ENCODE results near the gene MRPS30.

The MRPS30 gene

DNA sequence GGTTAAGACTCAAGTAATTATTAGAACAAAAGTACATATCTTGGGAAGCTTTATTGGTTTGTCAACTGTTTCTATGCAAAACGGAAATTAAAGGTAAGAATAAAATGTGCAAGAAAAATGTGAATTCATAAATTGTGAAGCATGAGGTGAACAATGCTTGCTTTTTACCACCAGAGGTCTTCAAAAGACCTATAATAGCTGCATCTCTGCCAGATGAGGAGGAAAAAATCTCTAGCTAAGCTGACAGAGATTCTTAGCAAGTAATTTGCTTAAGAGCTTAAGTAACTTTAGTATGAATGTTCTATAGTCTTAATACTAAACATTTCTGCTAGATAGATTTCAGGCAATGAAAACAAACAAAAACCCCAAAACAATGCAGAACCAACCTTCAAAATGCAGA lies 54.1 kb downstream of the MRPS30 start:
- Histone ChIP-seq H3K9me3 (ENCODE audit: low read length) (no peaks in the 10 kb centered on the region), H3K27me3 (ENCODE audit: control insufficient read depth in 1 of 2, insufficient read depth in 2 of 2, low read length in 2 of 2) (no peaks in the 10 kb centered on the region), H3K27ac (ENCODE audit: low read depth, low read length) (no peak overlapping the region), H3K36me3 (ENCODE audit: insufficient read depth, low read length) (no peaks in the 10 kb centered on the region), H3K4me1 (ENCODE audit: insufficient read depth, low read length) (no peaks in the 10 kb centered on the region), H3K4me3 (ENCODE audit: low read depth in 1 of 2, low read length in 2 of 2) (no peak overlapping the region), H3K9ac (ENCODE audit: low read length) (no peak overlapping the region)

All from muscle layer of colon (tissue), 2 donors.